PC-3 (cell line): ENCODE data around the gene PTGES2. TPM values are rescaled to one million over a fixed set of nuclear protein-coding genes. Genes with fewer than 3 reads are reported as not detected.

Experiments
- ATAC-seq: fragments of 200-7000 bp; cut with Tn5 transposase; 2 replicates; pipeline ENCODE4 v1.9.1; 2020; ENCODE audit warnings: mild to moderate bottlenecking, moderate library complexity
- BruUV-seq: library from RNA; stranded (reverse); fragments of 400-500 nt; replicated peaks from 2 replicates; lab custom pipeline; 2021; lab: Mats Ljungman, UMichigan
- CTCF ChIA-PET: fragments of 300-600 bp; sonication (Branson Sonifier 250); formaldehyde crosslinking; loops from one replicate; lab custom pipeline; 2022; ENCODE audit warnings: antibody characterized with exemption; lab: Charles Lee
- POLR2A ChIA-PET: fragments of 300-600 bp; sonication (Branson Sonifier 250); formaldehyde crosslinking; loops from one replicate; lab custom pipeline; 2022; ENCODE audit warnings: antibody characterized with exemption; ENCODE audit not compliant: unreplicated experiment; lab: Charles Lee
- DNase-seq: peaks from one replicate; pipeline ENCODE4 v3.0.0-alpha.2; 2015
- H2AFZ ChIP-seq: fragments of 300-600 bp; sonication (generic); 2 replicates; pipeline ENCODE4 v1.6.0; 2016; ENCODE audit warnings: antibody characterized with exemption, low read length
- H3F3A ChIP-seq: fragments of 300-600 bp; sonication (generic); one replicate; pipeline ENCODE4 v1.6.0; 2017; ENCODE audit warnings: antibody characterized with exemption, low read length, control low read depth, mild to moderate bottlenecking; ENCODE audit not compliant: unreplicated experiment
- H3K27ac ChIP-seq: fragments of 300-600 bp; sonication (generic); 2 replicates; pipeline ENCODE4 v1.5.1; 2016; ENCODE audit warnings: mild to moderate bottlenecking, low read length
- H3K27me3 ChIP-seq: fragments of 300-600 bp; sonication (generic); 2 replicates; pipeline ENCODE4 v1.6.1; 2016; ENCODE audit warnings: low read length, mixed read lengths
- H3K36me3 ChIP-seq: fragments of 300-600 bp; sonication (generic); 2 replicates; pipeline ENCODE4 v1.6.1; 2016; ENCODE audit warnings: low read depth, mixed run types, low read length, mixed read lengths
- H3K4me1 ChIP-seq: fragments of 300-600 bp; sonication (generic); 2 replicates; pipeline ENCODE4 v1.5.1; 2016; ENCODE audit warnings: low read length; ENCODE audit not compliant: insufficient read depth
- H3K4me2 ChIP-seq: fragments of 300-600 bp; sonication (generic); 2 replicates; pipeline ENCODE4 v1.6.0; 2016; ENCODE audit warnings: low read length
- H3K4me3 ChIP-seq: fragments of 300-600 bp; sonication (generic); 2 replicates; pipeline ENCODE4 v1.5.1; 2016; ENCODE audit warnings: mild to moderate bottlenecking, low read length, mixed read lengths
- H3K79me2 ChIP-seq: fragments of 300-600 bp; sonication (generic); 2 replicates; pipeline ENCODE4 v1.6.1; 2017; ENCODE audit warnings: low read length, mixed read lengths
- H3K9ac ChIP-seq: fragments of 300-600 bp; sonication (generic); 2 replicates; pipeline ENCODE4 v1.6.0; 2016; ENCODE audit warnings: mild to moderate bottlenecking, low read length
- H3K9me2 ChIP-seq: fragments of 300-600 bp; sonication (generic); replicated peaks from 2 replicates; pipeline ENCODE4 v1.6.1; 2016; ENCODE audit warnings: mixed run types, low read length, mixed read lengths
- H3K9me3 ChIP-seq: fragments of 300-600 bp; sonication (generic); 2 replicates; pipeline ENCODE4 v1.6.1; 2016; ENCODE audit warnings: low read length, mixed read lengths
- H4K20me1 ChIP-seq: fragments of 300-600 bp; sonication (generic); 2 replicates; pipeline ENCODE4 v1.6.1; 2016; ENCODE audit warnings: low read length, mixed read lengths
- CTCF ChIP-seq: fragments of 300-600 bp; sonication (generic); conservative IDR thresholded peaks from 2 replicates; pipeline ENCODE4 v1.5.1; 2017; ENCODE audit warnings: antibody characterized with exemption, low read depth, mild to moderate bottlenecking, low read length
- EZH2 ChIP-seq: fragments of 300-600 bp; sonication (generic); IDR thresholded peaks from one replicate; pipeline ENCODE4 v1.6.1; 2017; ENCODE audit warnings: antibody characterized with exemption, mild to moderate bottlenecking, low read length; ENCODE audit not compliant: unreplicated experiment
- EZH2phosphoT487 ChIP-seq: fragments of 300-600 bp; sonication (generic); IDR thresholded peaks from 2 replicates; pipeline ENCODE4 v1.6.1; 2018; ENCODE audit warnings: mild to moderate bottlenecking, antibody characterized with exemption, low read length, borderline replicate concordance
- intact Hi-C: fragments of 100-400 bp; cut with micrococcal nuclease; formaldehyde crosslinking; loops from 2 replicates; pipeline ENCODE4 v1.9.0; 2023
- total RNA-seq: library from RNA; depleted of rRNA; stranded (reverse); fragments of >200 nt; gene quantifications from 2 replicates; pipeline ENCODE4 v1.2.3, GENCODE V29; 2014

Gene PTGES2
- total RNA-seq, 1 experiment from 2014 or later, result 258 TPM

DNA sequence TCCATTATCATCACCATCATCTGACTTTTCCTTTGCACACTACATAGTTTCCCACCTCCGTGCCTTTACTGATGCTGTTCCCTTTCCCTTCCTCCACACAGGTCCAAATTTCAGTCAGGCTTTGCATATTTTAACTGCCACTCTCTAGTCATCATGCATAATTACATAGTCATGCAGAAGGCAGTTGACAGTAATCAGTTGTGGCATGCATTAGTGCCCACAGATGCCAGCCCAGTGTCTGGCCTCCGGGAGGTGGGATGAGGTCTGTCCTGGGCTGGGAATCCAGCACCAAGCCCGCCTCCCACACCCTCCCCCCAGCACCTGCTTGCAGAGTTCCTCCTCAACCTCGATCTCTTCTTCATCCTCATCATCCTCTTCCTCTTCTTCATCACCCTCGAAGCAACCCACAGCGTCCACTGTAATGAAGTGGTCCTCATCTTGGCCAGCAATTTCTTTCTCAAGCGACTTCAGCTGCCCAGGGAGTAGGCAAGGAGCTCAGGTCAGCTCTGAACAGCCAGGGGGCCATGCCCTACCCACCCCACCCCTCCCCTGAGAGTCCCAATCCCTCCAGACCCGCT, 41.3 kb upstream of the PTGES2 start:
- H3K4me2 ChIP-seq, result no peak overlapping the region
- POLR2A ChIA-PET, result no interaction called here
- CTCF ChIA-PET, result no interaction called here
- intact Hi-C loops, result no loop called here
- no TSS peak for BruUV-seq
- no peaks in the 10 kb centered on the region for H3K9me2 ChIP-seq
- H3K9ac ChIP-seq, result no peak overlapping the region
- DNase-seq (no peak), ATAC-seq (no peak)
- no peak for TF ChIP-seq CTCF
- no peak for TF ChIP-seq EZH2
- no peak for TF ChIP-seq EZH2phosphoT487
- no peaks in the 10 kb centered on the region for H3K27me3 ChIP-seq
- no peaks in the 10 kb centered on the region for H3F3A ChIP-seq
- H3K79me2 ChIP-seq, result no peaks in the 10 kb centered on the region
- no peak overlapping the region for H3K4me3 ChIP-seq
- no peaks in the 10 kb centered on the region for H3K9me3 ChIP-seq
- no peak overlapping the region for H3K27ac ChIP-seq
- H3K36me3 ChIP-seq, result peaks cover 5% of the 10 kb centered on the region
- no peaks in the 10 kb centered on the region for H3K4me1 ChIP-seq
- H4K20me1 ChIP-seq, result no peaks in the 10 kb centered on the region
- no peak overlapping the region for H2AFZ ChIP-seq

- Histone ChIP-seq H3K27me3 (no peaks in the 10 kb centered on the region), H3K79me2 (peaks cover 3% of the 10 kb centered on the region; the same call in 1 of the 2 replicates), H3K4me1 (peaks cover 2% of the 10 kb centered on the region), H3K4me2 (no peak overlapping the region), H3F3A (no peaks in the 10 kb centered on the region), H4K20me1 (no peaks in the 10 kb centered on the region), H2AFZ (no peak overlapping the region), H3K9me3 (no peaks in the 10 kb centered on the region), H3K36me3 (peaks cover 7% of the 10 kb centered on the region), H3K4me3 (no peak overlapping the region), H3K27ac (no peak overlapping the region), H3K9me2 (no peaks in the 10 kb centered on the region), H3K9ac (no peak overlapping the region)
- BruUV-seq, result no TSS peak
- ChIA-PET POLR2A (no interaction called here), CTCF (no interaction called here)
- DNase-seq (no peak), ATAC-seq (no peak)
- TF ChIP-seq CTCF, result no peak
- no peak for TF ChIP-seq EZH2
- no peak for TF ChIP-seq EZH2phosphoT487
- intact Hi-C loops, result no loop called here
These were observed 39.7 kb upstream of the PTGES2 start for GRCh38 chr9:128167209-128167608.

DNA sequence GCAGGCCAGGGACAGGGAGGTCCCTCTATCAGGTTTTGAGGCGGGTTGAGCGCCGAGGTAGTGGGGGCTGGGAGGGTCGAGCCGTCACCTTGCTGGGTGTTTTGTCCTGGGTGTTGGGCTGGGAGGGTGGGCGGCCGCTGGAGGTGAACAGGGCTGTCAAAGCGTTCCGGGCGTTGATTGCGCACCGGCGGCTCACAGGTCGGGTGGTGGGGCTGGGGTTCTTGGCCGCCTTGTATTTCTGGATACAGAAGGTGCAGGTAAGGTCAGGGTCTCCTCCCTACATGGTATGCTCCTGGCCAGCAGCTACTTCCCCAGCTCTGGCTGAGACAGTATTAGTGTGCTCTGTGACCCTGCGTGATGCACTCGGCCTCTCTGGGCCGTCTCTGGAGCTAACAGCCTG, 38.6 kb upstream of the PTGES2 start:
- ATAC-seq, result no peak
- CTCF ChIA-PET, result no interaction called here

More for the DNA sequence above, 38.6 kb upstream of the PTGES2 start:
- Histone ChIP-seq H3K27ac (no peak overlapping the region), H3K4me2 (no peak overlapping the region), H3K79me2 (peaks cover 12% of the 10 kb centered on the region), H3K9ac (no peak overlapping the region), H3F3A (no peaks in the 10 kb centered on the region), H2AFZ (no peak overlapping the region), H3K4me3 (no peak overlapping the region), H3K9me3 (no peaks in the 10 kb centered on the region), H3K9me2 (no peaks in the 10 kb centered on the region), H3K27me3 (no peaks in the 10 kb centered on the region), H3K36me3 (peaks cover 7% of the 10 kb centered on the region), H4K20me1 (no peaks in the 10 kb centered on the region), H3K4me1 (peaks cover 10% of the 10 kb centered on the region)
- POLR2A ChIA-PET, result no interaction called here
- TSS peak; percentile 50 for BruUV-seq
- no peak for TF ChIP-seq EZH2
- no peak for TF ChIP-seq CTCF
- TF ChIP-seq EZH2phosphoT487, result no peak
- DNase-seq, result no peak
- intact Hi-C loops, result no loop called here
